Activated CD4-positive, alpha-beta T cell treated with anti-CD3 and anti-CD28 coated beads for 48 hours (primary cell): ENCODE data around the gene PAAF1.
A peak's percentile ranks its signal among the peaks of the same experiment; 100 is the strongest.

Source experiments
- DNase-seq: peaks from one replicate; pipeline ENCODE4 v3.0.0-alpha.2; 2020

Gene PAAF1

DNA sequence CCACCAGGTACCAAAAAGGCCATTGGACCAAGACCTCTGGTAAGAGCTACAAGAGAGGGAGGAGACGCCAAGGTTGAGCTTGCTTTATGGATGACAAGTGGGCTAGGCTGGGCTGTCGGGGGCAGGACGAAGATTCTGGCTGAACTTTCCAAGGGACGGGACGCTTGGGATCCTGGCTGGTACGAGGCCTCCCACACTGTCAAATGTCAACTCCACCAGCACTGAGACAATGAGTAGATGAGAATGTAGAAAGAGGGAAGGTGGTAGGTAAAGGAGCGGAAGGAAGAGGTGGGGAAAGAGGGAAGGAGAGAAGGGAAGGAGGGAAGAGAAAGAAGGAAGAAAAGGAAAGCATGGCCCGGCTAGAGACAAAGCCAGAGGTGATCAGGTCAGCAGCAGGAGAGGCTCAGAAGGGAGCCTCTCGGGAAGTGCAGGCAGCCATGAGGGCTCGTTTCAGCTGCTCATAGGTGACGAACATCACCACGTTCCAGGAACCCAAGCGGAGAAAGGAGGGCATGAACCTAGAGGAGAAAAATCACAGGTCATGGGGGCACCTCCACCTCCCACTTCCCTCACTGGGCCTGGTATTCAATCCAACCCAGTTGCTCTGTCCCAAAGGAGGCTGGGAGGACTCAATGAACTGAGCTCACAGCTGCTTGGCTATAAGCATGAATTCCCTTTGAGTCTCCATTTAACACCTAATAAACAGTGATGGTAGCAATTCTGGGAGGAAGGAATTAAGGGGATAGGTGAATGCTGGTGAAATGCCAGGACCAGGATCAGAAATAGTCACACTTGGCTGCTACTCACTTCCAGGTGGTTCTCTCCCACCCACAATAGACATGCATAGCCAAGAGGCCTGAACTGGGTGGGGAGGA is 98.0 kb downstream of the PAAF1 start:
- no peak for DNase-seq

DNA sequence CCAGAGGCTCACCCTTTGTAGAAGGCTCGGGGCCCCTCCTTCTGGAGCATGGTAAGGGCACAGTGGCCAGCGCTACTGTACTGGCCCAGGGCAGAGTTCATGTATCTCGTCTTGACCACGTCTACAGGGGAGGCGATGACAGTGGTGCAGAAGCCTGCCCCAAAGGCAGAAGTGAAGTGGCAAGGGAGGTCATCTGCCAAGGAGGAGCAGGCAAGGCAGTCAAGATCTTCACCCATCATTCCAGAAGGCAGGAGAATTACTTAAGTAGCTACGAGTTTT is 98.6 kb downstream of the PAAF1 start:
- no peak for DNase-seq

DNA sequence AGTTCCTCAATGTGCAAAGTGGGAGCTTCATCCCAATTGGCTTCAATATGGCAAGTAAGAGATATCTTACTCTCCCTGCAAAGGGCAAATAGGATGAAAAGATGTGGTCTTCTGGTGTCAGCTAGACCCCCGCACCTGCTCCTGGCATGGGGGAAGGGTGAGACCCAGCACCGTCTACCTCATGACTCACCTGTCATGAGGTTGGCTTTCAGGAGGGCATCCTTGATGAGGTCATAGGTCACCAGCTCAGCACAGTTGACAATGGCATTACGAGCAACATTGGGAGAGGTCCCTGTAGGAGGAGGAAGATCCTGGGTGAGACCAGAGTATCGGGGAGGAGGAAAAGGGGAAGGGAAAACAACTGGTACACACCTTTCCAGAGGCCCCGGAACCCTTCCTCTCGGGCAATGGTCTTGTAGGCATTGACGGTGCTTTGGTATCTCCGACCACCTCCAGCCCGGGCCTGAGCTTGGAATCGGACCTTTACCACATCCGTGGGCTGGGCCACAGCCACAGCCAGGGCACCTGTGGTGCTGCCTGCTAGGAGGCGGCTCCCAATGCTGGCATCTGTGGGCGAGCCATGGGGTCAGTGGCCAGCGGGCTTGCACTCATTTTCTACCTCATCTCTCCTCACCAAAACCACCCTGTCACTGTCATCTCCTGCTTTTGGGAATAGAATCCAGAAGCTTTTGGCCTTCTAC is 99.8 kb downstream of the PAAF1 start:
- no peak for DNase-seq

DNA sequence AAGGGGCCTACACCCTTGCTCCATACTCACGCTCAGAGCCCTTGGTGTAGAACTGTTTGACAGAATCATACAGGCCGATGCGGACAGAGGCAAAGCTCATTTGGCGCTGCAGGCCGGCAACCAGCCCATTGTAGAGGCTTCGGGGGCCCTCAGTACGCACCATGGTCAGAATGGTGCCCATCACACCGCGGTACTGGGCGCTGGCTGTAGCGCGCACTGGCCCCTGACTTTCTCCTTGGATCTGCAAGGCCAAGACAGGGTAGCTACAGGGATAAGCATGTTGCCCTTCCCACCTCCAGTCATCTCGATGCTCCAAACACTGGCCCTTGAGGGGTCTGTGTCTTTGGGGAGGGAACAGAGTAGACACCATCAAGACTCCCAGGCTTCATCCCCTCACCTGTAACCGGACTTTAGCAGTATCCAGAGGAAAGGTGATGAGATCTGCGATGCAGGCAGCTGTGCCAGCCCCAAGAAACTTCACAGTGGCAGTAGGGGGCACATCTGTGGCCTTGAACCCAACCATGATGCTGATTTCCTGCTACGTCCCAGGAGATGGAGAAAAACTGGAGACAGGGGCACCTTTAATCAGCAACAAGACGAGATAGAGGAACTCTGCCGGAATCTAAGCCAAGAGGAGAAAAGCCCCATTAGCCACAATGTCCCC is 101.2 kb downstream of the PAAF1 start:
- DNase-seq, result no peak

DNA sequence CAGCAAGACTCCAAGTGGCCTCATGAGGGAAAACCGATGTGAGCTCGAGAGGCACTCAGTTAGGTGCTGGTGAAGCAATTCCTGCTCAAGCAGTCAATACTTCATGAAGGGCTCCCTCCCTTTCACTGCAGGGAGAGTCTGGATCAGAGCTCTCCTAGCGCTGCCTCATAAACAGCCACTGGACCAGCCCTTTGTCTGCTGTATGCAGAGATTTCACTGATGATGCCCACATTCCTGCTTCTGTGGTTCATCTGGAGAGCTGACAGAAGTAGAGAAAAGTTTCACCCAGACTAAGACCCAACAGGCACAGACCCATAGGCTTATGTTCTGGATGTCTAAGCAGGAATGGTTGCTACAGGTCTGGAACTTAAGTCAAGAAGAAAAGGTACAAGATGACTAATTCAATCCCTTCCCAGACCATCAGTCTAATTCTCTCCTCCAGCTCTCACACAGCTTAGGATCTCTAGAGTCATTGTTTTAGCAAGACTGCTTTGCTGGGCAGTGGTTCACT is 101.8 kb downstream of the PAAF1 start:
- DNase-seq, result no peak

DNA sequence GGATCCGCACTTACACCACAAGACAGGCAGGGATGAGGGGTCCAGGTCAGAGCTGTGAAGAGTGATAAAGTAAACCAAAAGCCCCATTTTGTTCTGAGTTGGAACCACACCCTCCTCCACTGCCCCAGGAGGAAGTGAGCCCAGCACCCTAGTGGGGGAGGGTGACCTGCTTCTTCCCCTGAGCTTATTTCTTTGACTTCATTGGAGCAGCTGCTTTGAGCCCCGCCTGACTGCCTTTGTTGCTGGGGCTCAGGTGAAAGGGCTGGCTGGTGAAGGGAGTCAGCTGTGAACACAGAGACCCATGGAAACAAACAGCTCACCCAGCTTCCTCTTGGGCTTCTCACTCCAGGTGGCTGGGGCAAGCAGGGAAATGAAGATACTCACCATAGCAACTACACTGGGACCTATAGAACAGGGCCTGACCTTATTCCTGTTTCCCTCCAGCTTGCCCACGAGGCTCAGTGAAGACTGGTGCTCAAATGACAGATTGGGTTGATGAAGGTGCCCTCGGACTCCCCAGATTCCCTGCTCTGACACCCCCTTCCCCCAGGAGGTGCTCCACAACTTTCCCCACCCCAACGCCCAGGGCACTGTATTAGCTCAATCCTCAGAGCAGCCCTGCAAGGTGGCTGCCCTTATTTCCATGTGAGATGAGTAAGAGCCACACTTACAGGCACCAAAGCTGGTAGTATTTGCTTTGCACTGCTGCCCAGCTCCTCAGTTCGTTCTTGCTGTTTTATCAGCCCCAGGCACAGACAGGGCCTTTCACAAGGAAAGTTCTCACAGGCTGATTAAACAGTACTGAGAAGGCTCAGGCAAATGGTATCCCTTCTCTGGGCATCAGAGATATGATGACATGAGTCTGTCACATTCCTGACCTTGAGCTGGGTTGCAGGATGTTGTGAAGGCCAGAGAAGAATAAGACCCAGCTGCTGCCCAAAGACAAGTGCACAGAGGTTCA is 103.5 kb downstream of the PAAF1 start:
- peak; percentile 74 for DNase-seq
